Aorta (tissue), 5 donors: ENCODE results near the gene RUNX1. TPM values are rescaled to one million over a fixed set of nuclear protein-coding genes. Genes with fewer than 3 reads are reported as not detected.

ENCODE experiments used
- ATAC-seq: fragments of 200-7000 bp; cut with Tn5 transposase; one replicate; pipeline ENCODE4 v1.9.1; 2022; ENCODE audit warnings: moderate library complexity; ENCODE audit not compliant: low FRiP score
- DNase-seq, 2 donors: peaks; one replicate each; pipeline ENCODE4 v3.0.0-alpha.2; 2020
- H3K27ac ChIP-seq, 2 donors: one replicate each; pipeline ENCODE4 v1.5.1; 2013; ENCODE audit warnings: low read length in 2 of 2, mild to moderate bottlenecking in 2 of 2, moderate library complexity in 2 of 2, control low read depth in 1 of 2, inconsistent platforms in 1 of 2, low read depth in 1 of 2
- H3K27me3 ChIP-seq, 2 donors: one replicate each; pipeline ENCODE4 v1.6.1; 2013; ENCODE audit warnings: control low read depth in 1 of 2, low read length in 1 of 2, mild to moderate bottlenecking in 1 of 2, moderate library complexity in 1 of 2; ENCODE audit not compliant: insufficient read depth in 2 of 2, control insufficient read depth in 1 of 2
- H3K36me3 ChIP-seq, 2 donors: one replicate each; pipeline ENCODE4 v1.6.1; 2013; ENCODE audit warnings: control low read depth in 1 of 2, low read length in 1 of 2, mild to moderate bottlenecking in 1 of 2; ENCODE audit not compliant: insufficient read depth in 2 of 2, control insufficient read depth in 1 of 2
- H3K4me1 ChIP-seq, 2 donors: one replicate each; pipeline ENCODE4 v1.6.1; 2013; ENCODE audit warnings: low read length in 2 of 2, control low read depth in 1 of 2, mild to moderate bottlenecking in 1 of 2, moderate library complexity in 1 of 2; ENCODE audit not compliant: insufficient read depth in 2 of 2, control insufficient read depth in 1 of 2
- H3K4me3 ChIP-seq, 2 donors: one replicate each; pipeline ENCODE4 v1.5.1; 2013; ENCODE audit warnings: low read length in 2 of 2, control low read depth in 1 of 2, mild to moderate bottlenecking in 1 of 2
- H3K9me3 ChIP-seq: one replicate; pipeline ENCODE4 v1.6.1; 2013; ENCODE audit warnings: mild to moderate bottlenecking, low read length; ENCODE audit not compliant: control insufficient read depth
- WGBS, 2 donors: extraction: QIAGEN DNeasy Blood & Tissue Kit; methylation state at CpG; one replicate each; pipeline ENCODE4 v1.1.7; 2013; 5-methylcytosine and 5-hydroxymethylcytosine counted together
- intact Hi-C, 2 donors: fragments of 100-400 bp; cut with DNase I; formaldehyde crosslinking; loops; one replicate each; pipeline versions ENCODE4 v1.14.2 to v1.15.0; 2022
- polyA plus RNA-seq, 2 donors: library from polyadenylated mRNA; stranded (reverse); fragments of 200-250 nt; gene quantifications; one replicate each; pipeline ENCODE4 v1.2.3, GENCODE V29; 2013
- total RNA-seq, 2 donors: library from RNA; stranded (reverse); fragmentation: NEBNext Ultra II Directional; extraction: Animal tissue kit (Norgen Biotek cat#: 25700); gene quantifications; one replicate each; pipeline ENCODE4 v1.2.1, GENCODE V29; 2021
- donor health status: healthy with polysubstance abuse.
- donor health status: Bipolar disorder and iron deficiency.
- donor health status: DM: no; HTN: no; CAD: no.
- donor health status: DM: no; HTN: no; CAD: no.
- donor health status: DM: yes; HTN: yes; CAD: no.

The RUNX1 gene
- total and polyA plus RNA-seq, 4 donors: 2.9 to 128 (median 31.6) TPM

GRCh38 chr21:35007348-35007747, 41.8 kb downstream of the RUNX1 start:
- H3K4me1 ChIP-seq: no peaks in the 10 kb centered on the region
- no peak for ATAC-seq
- no peaks in the 10 kb centered on the region for H3K9me3 ChIP-seq
- no peak overlapping the region for H3K27ac ChIP-seq
- no peaks in the 10 kb centered on the region for H3K36me3 ChIP-seq
- no peaks in the 10 kb centered on the region for H3K27me3 ChIP-seq
- H3K4me3 ChIP-seq: no peak overlapping the region
- WGBS, 2 donors: 72 to 81% methylated on average over 4 of the region's 4 CpGs
- DNase-seq: no peak
- intact Hi-C loops: no loop called here

- WGBS, 2 donors: 84 to 85% methylated on average over 3 of the region's 3 CpGs
- H3K27me3 ChIP-seq: no peaks in the 10 kb centered on the region
Observed at GRCh38 chr21:35006771-35007170, 42.3 kb downstream of the RUNX1 start.

GRCh38 chr21:35006248-35006647, 42.9 kb downstream of the RUNX1 start:
- no peaks in the 10 kb centered on the region for H3K9me3 ChIP-seq
- 93 to 96% methylated on average over 3 of the region's 3 CpGs for WGBS, 2 donors
- DNase-seq (no peak), ATAC-seq (no peak)
- no peaks in the 10 kb centered on the region for H3K36me3 ChIP-seq
- H3K27ac ChIP-seq: no peak overlapping the region
- H3K4me3 ChIP-seq: no peak overlapping the region
- no peaks in the 10 kb centered on the region for H3K4me1 ChIP-seq
- intact Hi-C loops: no loop called here
- H3K27me3 ChIP-seq: no peaks in the 10 kb centered on the region

More at GRCh38 chr21:35006771-35007170, 42.3 kb downstream of the RUNX1 start:
- Histone ChIP-seq H3K36me3 (no peaks in the 10 kb centered on the region), H3K4me3 (no peak overlapping the region), H3K4me1 (no peaks in the 10 kb centered on the region), H3K9me3 (no peaks in the 10 kb centered on the region), H3K27ac (no peak overlapping the region)
- DNase-seq (no peak), ATAC-seq (no peak)
- intact Hi-C loops: no loop called here

GRCh38 chr21:35005560-35006224, 43.4 kb downstream of the RUNX1 start:
- DNase-seq (no peak), ATAC-seq (no peak)
- no peak overlapping the region for H3K4me3 ChIP-seq
- H3K27ac ChIP-seq: no peak overlapping the region
- no peaks in the 10 kb centered on the region for H3K9me3 ChIP-seq
- no peaks in the 10 kb centered on the region for H3K27me3 ChIP-seq
- H3K4me1 ChIP-seq: no peaks in the 10 kb centered on the region
- H3K36me3 ChIP-seq: no peaks in the 10 kb centered on the region
- 85 to 89% methylated on average over 6 of the region's 6 CpGs for WGBS, 2 donors
- intact Hi-C loops: no loop called here

- 50 to 56% methylated on average over 2 of the region's 2 CpGs for WGBS, 2 donors
- no peak for DNase-seq
Observed at GRCh38 chr21:35005077-35005476, 44.0 kb downstream of the RUNX1 start.

GRCh38 chr21:35004314-35004713, 44.8 kb downstream of the RUNX1 start:
- ATAC-seq (no peak), DNase-seq (no peak)
- Histone ChIP-seq H3K4me1 (no peaks in the 10 kb centered on the region), H3K4me3 (no peak overlapping the region), H3K36me3 (no peaks in the 10 kb centered on the region), H3K27me3 (no peaks in the 10 kb centered on the region), H3K9me3 (no peaks in the 10 kb centered on the region), H3K27ac (no peak overlapping the region)
- intact Hi-C loops: no loop called here
- 83 to 88% methylated on average over 3 of the region's 3 CpGs for WGBS, 2 donors

More at GRCh38 chr21:35005077-35005476, 44.0 kb downstream of the RUNX1 start:
- H3K9me3 ChIP-seq: no peaks in the 10 kb centered on the region
- H3K27me3 ChIP-seq: no peaks in the 10 kb centered on the region
- H3K36me3 ChIP-seq: no peaks in the 10 kb centered on the region
- no peaks in the 10 kb centered on the region for H3K4me1 ChIP-seq
- intact Hi-C loops: no loop called here
- H3K27ac ChIP-seq: no peak overlapping the region
- no peak for ATAC-seq
- no peak overlapping the region for H3K4me3 ChIP-seq

- ATAC-seq (no peak), DNase-seq (no peak)
- intact Hi-C loops: no loop called here
- Histone ChIP-seq H3K27ac (no peak overlapping the region), H3K4me3 (no peak overlapping the region), H3K9me3 (no peaks in the 10 kb centered on the region), H3K4me1 (no peaks in the 10 kb centered on the region), H3K36me3 (no peaks in the 10 kb centered on the region), H3K27me3 (no peaks in the 10 kb centered on the region)
- WGBS, 2 donors: 86 to 90% methylated on average over 5 of the region's 5 CpGs
Observed at GRCh38 chr21:35002879-35003722, 46.0 kb downstream of the RUNX1 start.

GRCh38 chr21:34999397-34999941, 49.6 kb downstream of the RUNX1 start:
- no peaks in the 10 kb centered on the region for H3K9me3 ChIP-seq
- ATAC-seq: no peak
- H3K4me1 ChIP-seq: no peaks in the 10 kb centered on the region
- WGBS, 2 donors: 80 to 83% methylated on average over 10 of the region's 10 CpGs
- DNase-seq: no peak
- no peaks in the 10 kb centered on the region for H3K36me3 ChIP-seq
- peak overlapping the region in 1 of 2 donors; percentile 56 for H3K27ac ChIP-seq
- intact Hi-C loops: no loop called here
- no peaks in the 10 kb centered on the region for H3K27me3 ChIP-seq
- no peak overlapping the region for H3K4me3 ChIP-seq
